ENCODE measurements around the gene GABARAP.

Gene GABARAP

GRCh38 chr17:7237761-7238419, 4.4 kb downstream of the GABARAP start:
- Mint-ChIP-seq H3K9me3 (ENCODE audit: low read depth) (no peaks in the 10 kb centered on the region), H3K27me3 (no peaks in the 10 kb centered on the region), H3K4me3 (peak overlapping the region; percentile 97), H3K36me3 (peaks cover 2% of the 10 kb centered on the region), H3K4me1 (ENCODE audit: low read depth) (peaks cover 66% of the 10 kb centered on the region), H3K27ac (peak overlapping the region; percentile 65)

GRCh38 chr17:7237266-7237760, 4.9 kb downstream of the GABARAP start:
- Mint-ChIP-seq H3K4me1 (ENCODE audit: low read depth) (peaks cover 66% of the 10 kb centered on the region), H3K4me3 (peak overlapping the region; percentile 97)

GRCh38 chr17:7236808-7237207, 5.4 kb downstream of the GABARAP start:
- H3K9me3 Mint-ChIP-seq (ENCODE audit: low read depth): no peaks in the 10 kb centered on the region
- H3K36me3 Mint-ChIP-seq: peaks cover 5% of the 10 kb centered on the region
- H3K4me3 Mint-ChIP-seq: peak overlapping the region; percentile 97
- H3K27ac Mint-ChIP-seq: peak overlapping the region; percentile 65
- H3K27me3 Mint-ChIP-seq: no peaks in the 10 kb centered on the region
- peaks cover 67% of the 10 kb centered on the region for H3K4me1 Mint-ChIP-seq (ENCODE audit: low read depth)

More at GRCh38 chr17:7237266-7237760, 4.9 kb downstream of the GABARAP start:
- Mint-ChIP-seq H3K27me3 (no peaks in the 10 kb centered on the region), H3K36me3 (peaks cover 2% of the 10 kb centered on the region), H3K27ac (peak overlapping the region; percentile 65), H3K9me3 (ENCODE audit: low read depth) (no peaks in the 10 kb centered on the region)

- H3K4me1 Mint-ChIP-seq (ENCODE audit: low read depth): peaks cover 60% of the 10 kb centered on the region
- H3K4me3 Mint-ChIP-seq: peak overlapping the region; percentile 96
- H3K36me3 Mint-ChIP-seq: peaks cover 5% of the 10 kb centered on the region
- H3K27me3 Mint-ChIP-seq: no peaks in the 10 kb centered on the region
- H3K27ac Mint-ChIP-seq: peak overlapping the region; percentile 65
- H3K9me3 Mint-ChIP-seq (ENCODE audit: low read depth): no peaks in the 10 kb centered on the region
These were observed 6.3 kb downstream of the GABARAP start for GRCh38 chr17:7235693-7236665.

GRCh38 chr17:7234083-7234951, 7.9 kb downstream of the GABARAP start, which contains the start of gene DVL2:
DVL2 (minus strand) TSS chr17:7234517; CDS start chr17:7234262, 255 bp downstream.
- Mint-ChIP-seq H3K27me3 (no peaks in the 10 kb centered on the region), H3K36me3 (peaks cover 5% of the 10 kb centered on the region), H3K4me3 (peak within 1 kb of the TSS; percentile 96), H3K9me3 (ENCODE audit: low read depth) (no peaks in the 10 kb centered on the region), H3K27ac (peak within 1 kb of the TSS; percentile 95), H3K4me1 (ENCODE audit: low read depth) (peaks cover 49% of the 10 kb centered on the region)

GRCh38 chr17:7233701-7234082, 8.6 kb downstream of the GABARAP start:
- Mint-ChIP-seq H3K4me3 (peak overlapping the region; percentile 96), H3K4me1 (ENCODE audit: low read depth) (peaks cover 49% of the 10 kb centered on the region), H3K27ac (peak overlapping the region; percentile 95), H3K36me3 (peaks cover 5% of the 10 kb centered on the region), H3K27me3 (no peaks in the 10 kb centered on the region), H3K9me3 (ENCODE audit: low read depth) (no peaks in the 10 kb centered on the region)

GRCh38 chr17:7232114-7232513, 10.1 kb downstream of the GABARAP start:
- Mint-ChIP-seq H3K4me1 (ENCODE audit: low read depth) (peaks cover 50% of the 10 kb centered on the region), H3K4me3 (peak overlapping the region; percentile 76), H3K27me3 (no peaks in the 10 kb centered on the region), H3K27ac (no peak overlapping the region), H3K36me3 (peaks cover 9% of the 10 kb centered on the region), H3K9me3 (ENCODE audit: low read depth) (no peaks in the 10 kb centered on the region)

- Mint-ChIP-seq H3K36me3 (peaks cover 7% of the 10 kb centered on the region), H3K9me3 (ENCODE audit: low read depth) (no peaks in the 10 kb centered on the region), H3K27me3 (no peaks in the 10 kb centered on the region), H3K4me3 (no peak overlapping the region), H3K4me1 (ENCODE audit: low read depth) (peaks cover 26% of the 10 kb centered on the region), H3K27ac (no peak overlapping the region)
These were observed 12.7 kb downstream of the GABARAP start for GRCh38 chr17:7229504-7229903.

GRCh38 chr17:7228920-7229319, 13.3 kb downstream of the GABARAP start:
- Mint-ChIP-seq H3K27me3 (no peaks in the 10 kb centered on the region), H3K4me1 (ENCODE audit: low read depth) (peaks cover 24% of the 10 kb centered on the region), H3K36me3 (peaks cover 7% of the 10 kb centered on the region), H3K27ac (no peak overlapping the region), H3K9me3 (ENCODE audit: low read depth) (no peaks in the 10 kb centered on the region), H3K4me3 (no peak overlapping the region)

GRCh38 chr17:7226721-7227710, 15.2 kb downstream of the GABARAP start:
- Mint-ChIP-seq H3K9me3 (ENCODE audit: low read depth) (no peaks in the 10 kb centered on the region), H3K4me1 (ENCODE audit: low read depth) (peaks cover 15% of the 10 kb centered on the region), H3K4me3 (no peak overlapping the region), H3K27me3 (no peaks in the 10 kb centered on the region), H3K36me3 (peaks cover 8% of the 10 kb centered on the region), H3K27ac (no peak overlapping the region)

GRCh38 chr17:7225711-7226331, 16.4 kb downstream of the GABARAP start:
- no peak overlapping the region for H3K4me3 Mint-ChIP-seq
- no peaks in the 10 kb centered on the region for H3K9me3 Mint-ChIP-seq (ENCODE audit: low read depth)
- no peak overlapping the region for H3K27ac Mint-ChIP-seq
- peaks cover 7% of the 10 kb centered on the region for H3K36me3 Mint-ChIP-seq
- no peaks in the 10 kb centered on the region for H3K27me3 Mint-ChIP-seq
- H3K4me1 Mint-ChIP-seq (ENCODE audit: low read depth): peaks cover 16% of the 10 kb centered on the region

GRCh38 chr17:7224661-7225111, 17.6 kb downstream of the GABARAP start:
- H3K4me1 Mint-ChIP-seq (ENCODE audit: low read depth): peaks cover 22% of the 10 kb centered on the region
- no peak overlapping the region for H3K27ac Mint-ChIP-seq
- peaks cover 7% of the 10 kb centered on the region for H3K36me3 Mint-ChIP-seq
- H3K4me3 Mint-ChIP-seq: no peak overlapping the region
- H3K9me3 Mint-ChIP-seq (ENCODE audit: low read depth): no peaks in the 10 kb centered on the region
- H3K27me3 Mint-ChIP-seq: no peaks in the 10 kb centered on the region

- H3K4me3 Mint-ChIP-seq: no peak overlapping the region
- no peaks in the 10 kb centered on the region for H3K27me3 Mint-ChIP-seq
- H3K27ac Mint-ChIP-seq: no peak overlapping the region
- H3K4me1 Mint-ChIP-seq (ENCODE audit: low read depth): peaks cover 28% of the 10 kb centered on the region
- peaks cover 7% of the 10 kb centered on the region for H3K36me3 Mint-ChIP-seq
- no peaks in the 10 kb centered on the region for H3K9me3 Mint-ChIP-seq (ENCODE audit: low read depth)
These were observed 18.1 kb downstream of the GABARAP start for GRCh38 chr17:7224110-7224509.
